ENCODE measurements around the gene TEX48.

Gene TEX48, protein sequence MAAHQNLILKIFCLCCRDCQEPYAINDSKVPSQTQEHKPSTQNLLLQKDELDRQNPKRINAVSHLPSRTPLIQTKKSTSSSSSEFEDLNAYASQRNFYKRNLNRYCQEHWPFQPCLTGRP

DNA sequence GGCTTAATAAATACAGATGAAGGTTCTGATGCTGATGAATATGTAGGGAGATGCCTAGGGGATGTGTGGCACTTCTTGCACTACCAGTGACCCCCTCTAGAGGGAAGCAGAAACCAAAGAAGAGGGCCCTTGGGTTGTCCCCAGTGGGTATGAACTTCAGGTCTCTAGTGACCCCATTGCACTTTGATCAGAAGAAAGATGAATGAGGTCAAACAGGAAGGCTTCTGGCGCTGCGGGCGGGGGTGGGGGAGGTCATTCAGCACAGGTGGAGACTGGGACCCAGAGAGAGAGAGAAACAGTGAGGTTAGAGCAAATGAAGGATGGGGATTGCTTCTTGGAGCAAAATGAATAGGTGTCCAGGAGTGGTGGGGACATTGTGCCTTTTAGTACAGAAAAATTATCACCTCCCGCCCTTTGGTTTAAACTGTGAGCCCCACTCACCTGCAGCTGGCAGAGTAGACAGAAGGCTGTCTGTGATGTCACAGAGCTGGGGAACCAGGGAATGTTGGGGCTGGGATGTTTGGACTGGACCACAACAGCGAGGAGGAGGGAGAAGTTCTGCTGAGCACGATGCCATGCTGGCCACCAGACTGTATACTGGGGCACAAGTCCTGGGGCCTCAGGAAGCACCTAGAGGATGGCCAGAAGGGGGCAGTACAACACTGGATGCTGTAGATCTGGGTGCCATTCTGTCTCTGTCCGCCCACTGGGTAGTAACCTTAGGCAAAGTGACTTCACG lies at the start of gene TEX48:
TSS of gene TEX48 (minus strand) at position 599 of the 739 bp plus-strand sequence. CDS start 10,469 bp downstream, outside the sequence.
- in situ Hi-C loops (cut with HindIII; ENCODE audit: low sequenced_read_pairs): no loop called here

DNA sequence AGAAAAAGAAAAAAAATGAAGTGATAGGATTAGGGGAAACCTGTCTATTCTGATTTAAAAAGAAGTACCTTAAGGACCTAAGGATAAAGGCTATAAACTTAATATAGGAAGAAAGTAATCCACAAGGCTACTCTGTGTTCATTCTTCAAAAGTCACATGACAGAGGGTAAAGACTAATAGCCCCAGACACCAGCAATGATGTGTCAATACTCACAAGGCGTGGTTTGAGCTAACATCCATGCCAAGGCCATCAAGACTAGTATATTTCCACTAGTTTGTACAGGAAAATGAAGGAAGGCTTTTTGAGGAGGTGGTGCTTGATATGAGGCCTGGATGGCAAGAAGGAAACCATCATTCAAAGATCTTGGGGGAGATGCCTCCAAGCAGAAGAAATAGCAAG lies 49.7 kb upstream of the TEX48 start:
- in situ Hi-C loops (cut with HindIII; ENCODE audit: low sequenced_read_pairs): no loop called here

DNA sequence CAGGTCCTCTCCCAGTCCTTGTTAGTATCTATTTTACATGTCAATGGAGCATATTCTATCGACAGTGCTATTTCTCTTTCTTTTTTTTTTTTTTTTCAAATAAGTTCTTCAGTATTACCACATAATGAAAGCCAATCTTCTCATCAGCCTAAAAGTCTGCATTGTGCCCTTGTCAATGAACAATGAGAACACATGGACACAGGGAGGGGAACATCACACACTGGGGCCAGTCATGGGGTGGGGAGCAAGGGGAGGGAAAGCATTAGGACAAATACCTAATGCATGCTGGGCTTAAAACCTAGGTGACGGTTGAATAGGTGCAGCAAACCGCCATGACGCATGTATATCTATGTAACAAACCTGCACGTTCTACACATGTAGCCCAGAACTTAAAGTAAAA lies 47.7 kb upstream of the TEX48 start:
- in situ Hi-C loops (cut with HindIII; ENCODE audit: low sequenced_read_pairs): no loop called here

DNA sequence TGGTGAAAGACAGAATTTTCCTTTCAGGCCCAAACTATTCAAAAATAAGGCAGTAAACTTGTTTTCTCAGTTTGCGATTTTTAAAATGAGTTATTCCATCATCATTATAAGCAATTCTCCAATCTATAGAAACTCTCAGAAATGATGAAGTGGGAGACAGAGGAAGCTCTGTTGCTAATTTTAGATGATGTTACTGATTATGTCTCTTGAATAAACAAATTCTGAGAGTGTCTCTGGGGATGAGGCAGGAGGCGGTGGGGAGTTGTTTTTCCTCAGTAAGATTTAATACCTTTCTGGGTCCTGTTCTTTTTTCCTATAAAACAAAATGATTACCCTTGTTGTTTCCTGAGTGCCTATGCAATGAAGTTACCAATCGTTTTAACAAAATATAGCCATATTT lies 43.9 kb upstream of the TEX48 start:
- in situ Hi-C loops (cut with HindIII; ENCODE audit: low sequenced_read_pairs): no loop called here

DNA sequence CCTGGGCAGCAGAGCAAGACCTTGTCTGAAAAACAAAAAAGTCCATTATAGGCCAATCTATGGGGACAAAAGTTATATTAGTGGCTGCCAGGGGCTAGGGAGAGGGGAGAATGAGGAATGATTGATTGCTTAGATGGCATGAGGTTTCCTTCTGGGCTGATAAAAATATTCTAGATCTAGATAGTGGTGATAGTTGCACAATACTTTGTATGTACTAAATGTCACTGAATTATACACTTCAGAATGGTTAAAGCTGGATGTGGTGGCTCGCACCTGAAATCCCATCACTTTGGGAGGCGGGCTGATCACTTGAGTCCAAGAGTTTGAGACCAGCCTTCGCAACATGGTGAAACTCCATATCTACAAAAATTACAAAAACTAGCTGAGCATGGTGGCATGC lies 42.8 kb upstream of the TEX48 start:
- in situ Hi-C loops (cut with HindIII; ENCODE audit: low sequenced_read_pairs): no loop called here

DNA sequence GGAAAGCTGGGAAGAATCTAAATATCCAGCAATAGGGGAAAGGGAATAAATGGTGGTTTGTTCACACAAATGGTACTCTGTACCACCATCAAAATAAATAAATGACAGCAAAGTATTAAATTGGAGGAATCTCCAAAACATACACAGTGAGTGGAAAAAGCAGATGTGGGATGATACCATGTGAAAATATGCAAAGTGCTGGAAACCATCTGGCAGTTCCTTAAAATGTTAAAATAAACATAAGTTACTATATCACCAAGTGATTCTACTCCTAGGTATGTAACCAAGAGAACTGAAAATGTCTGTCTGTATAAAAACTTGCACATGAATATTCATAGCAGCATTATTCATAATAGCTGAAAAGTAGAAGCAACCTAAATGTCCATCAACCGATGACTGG lies 41.9 kb upstream of the TEX48 start:
- in situ Hi-C loops (cut with HindIII; ENCODE audit: low sequenced_read_pairs): no loop called here

DNA sequence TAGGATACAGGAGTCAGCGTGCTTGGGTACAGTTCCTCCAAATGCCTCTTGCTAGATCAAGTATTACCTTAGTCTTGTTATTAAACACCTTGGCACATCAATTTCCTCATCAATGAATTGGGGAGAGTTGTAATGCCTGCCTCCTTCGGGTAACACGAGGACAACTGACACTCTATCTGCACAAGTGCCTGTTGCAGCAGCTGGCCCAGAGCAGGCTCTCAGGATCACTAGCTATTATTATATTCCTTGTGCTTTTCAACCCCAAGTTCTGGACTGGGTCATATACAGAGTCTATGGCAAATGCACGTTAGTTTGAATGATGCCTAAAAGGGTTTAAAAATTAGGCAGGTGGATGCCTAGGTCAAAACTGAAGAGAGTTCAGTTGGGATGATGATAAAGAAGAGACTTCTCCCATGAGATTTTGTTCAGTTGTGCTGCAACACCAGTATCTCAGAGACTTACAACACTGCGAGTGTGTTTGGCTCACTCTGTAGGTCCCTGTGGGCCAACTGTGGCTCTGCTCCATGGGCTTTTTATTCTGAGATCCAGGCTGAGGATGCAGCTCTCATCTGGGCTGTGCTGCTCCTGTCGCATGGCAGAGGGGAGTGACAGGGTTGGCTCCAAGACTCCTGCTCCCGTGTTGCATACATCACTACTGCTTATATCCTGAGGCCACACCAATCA lies 41.1 kb upstream of the TEX48 start:
- in situ Hi-C loops (cut with HindIII; ENCODE audit: low sequenced_read_pairs): no loop called here

DNA sequence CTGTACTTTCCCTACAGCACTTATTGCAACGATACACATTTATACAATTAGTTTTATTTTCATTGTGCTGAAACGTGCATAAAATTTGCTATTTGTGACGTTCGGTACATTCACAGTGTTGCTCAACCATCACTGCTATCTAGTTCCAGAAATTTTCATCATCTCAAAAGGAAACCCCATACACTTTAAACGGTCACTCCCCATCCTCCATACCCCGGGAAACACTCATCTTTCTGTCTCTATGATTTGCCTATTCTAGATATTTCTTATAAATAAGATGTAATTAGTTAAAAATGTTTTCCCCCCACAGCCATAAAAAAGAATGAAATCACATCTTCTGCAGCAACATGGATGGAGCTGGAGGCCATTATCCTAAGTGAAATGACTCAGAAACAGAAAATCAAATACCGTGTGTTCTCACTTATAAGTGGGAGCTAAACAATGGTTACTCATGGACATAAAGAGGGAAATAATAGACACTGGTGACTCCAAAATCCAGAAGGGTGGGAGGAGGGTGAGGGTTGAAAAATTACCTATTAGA lies 40.2 kb upstream of the TEX48 start:
- in situ Hi-C loops (cut with HindIII; ENCODE audit: low sequenced_read_pairs): no loop called here

DNA sequence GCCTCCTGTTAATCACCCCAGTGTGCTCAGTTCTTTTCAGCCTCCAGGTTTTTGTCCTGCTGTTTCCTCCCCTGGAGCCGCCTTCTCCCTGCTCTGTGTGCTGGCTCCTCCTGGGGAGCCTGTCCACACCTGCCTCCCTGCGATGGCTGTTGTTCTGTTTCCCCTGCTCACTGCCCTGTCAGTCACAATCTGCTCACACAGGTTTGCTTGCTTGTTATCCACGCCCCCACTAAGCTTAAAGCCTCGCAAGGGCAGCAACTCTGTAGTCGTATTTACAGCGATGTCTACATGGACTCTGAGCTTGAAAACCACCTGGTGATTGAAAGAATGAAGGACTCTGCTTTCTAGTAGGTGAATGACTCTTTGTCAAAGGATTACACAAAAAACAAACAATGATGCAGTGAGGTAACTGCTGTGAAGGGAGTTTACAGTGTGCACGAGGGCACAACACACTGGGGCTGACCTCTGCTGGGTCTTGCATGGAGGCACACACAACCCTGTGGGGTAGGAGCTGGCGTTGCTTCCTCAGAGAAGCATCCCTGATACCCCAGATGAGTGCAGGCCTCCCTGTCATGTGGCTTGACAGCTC lies 39.6 kb upstream of the TEX48 start:
- in situ Hi-C loops (cut with HindIII; ENCODE audit: low sequenced_read_pairs): no loop called here

DNA sequence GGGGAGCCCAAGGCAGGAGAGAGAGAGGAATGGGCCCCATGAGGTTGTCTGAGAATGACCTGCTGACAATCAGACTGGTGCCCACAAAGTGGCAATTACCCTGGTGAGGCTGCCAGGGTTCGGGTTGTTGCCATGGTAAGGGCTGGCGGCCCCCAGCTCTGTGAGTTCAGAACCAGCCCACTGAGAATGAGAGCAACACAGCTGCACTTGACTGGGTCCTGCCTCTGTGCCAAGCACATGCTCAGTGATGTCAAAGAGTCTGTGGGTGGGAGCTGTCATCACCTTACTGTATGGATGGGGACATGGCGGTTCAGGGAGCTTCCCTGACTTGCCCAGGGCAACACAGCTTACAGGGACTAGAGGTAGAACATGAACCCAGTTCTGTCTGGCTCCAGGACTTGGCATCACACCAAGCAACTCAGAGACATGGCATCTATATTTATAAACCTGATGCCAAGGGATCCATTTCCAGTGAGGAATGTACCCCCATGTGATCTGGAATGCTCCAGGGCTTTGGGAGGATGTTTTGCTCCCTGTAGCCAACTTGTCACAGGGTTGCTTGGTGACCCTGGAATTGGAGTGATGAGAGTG lies 38.2 kb upstream of the TEX48 start:
- in situ Hi-C loops (cut with HindIII; ENCODE audit: low sequenced_read_pairs): no loop called here

DNA sequence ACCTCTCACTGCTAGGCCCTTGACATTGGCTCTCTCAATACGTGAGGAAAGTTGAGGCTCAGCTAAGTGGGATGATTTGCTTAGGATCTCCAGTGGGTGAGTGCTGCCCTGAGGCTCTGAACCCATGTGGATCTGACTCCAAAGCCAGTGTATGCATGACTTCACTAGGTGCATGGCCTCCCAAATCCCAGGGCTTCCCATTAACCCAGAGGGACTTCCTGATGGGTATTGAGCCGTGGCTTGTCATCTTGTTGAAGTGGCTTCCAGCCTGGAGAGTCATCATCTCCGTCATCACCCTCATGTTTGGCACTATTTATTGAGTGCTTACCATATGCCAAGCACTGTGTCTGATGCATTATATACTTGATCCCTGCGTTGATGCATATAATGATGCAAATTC lies 37.3 kb upstream of the TEX48 start:
- in situ Hi-C loops (cut with HindIII; ENCODE audit: low sequenced_read_pairs): no loop called here

DNA sequence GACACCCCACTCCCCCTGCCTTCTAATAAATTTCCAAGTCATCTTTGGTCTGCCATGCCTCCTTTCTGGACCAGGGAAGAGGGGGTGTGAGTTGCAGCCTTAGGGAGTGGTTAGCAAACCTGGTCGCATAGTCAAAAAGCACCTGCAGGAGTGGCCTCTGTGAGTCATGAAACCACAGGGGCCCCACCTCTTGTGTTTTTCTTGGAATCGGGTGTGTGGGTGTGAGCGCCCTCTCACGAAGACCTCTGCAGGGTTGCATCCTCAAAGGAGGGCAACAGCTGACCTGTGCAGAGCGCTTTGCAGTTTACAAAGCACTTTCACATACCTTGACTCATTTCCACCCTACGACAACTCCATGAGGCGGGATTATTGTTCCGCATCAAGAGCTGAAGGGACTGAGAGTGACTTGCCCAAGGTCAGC lies 36.8 kb upstream of the TEX48 start:
- in situ Hi-C loops (cut with HindIII; ENCODE audit: low sequenced_read_pairs): no loop called here

DNA sequence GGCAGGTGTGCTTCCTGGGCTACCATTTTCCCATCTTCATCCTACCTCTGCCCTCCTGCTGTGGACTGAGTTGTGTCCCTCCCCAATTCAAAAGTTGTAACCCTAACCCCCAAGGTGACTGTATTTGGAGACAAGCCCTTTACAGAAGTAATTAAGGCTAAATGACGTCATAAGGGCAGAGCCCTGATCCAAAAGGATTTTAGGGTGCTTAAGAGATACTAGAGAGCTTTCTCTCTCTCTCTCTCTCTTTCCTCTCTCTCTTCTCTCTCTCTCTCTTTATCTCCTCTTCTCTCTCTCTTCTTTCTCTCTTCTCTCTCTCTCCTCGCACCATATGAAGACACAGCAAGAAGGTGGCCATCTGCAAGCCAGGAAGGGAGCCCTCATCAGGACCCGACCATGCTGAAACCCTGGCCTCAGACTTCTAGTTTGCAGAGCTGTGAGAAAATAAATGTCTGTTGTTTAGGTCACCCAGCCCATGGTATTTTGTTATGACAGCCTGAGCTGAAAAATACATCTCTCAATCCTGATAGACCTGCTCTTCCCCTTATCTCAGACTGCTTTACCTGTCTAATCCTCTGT lies 36.0 kb upstream of the TEX48 start:
- in situ Hi-C loops (cut with HindIII; ENCODE audit: low sequenced_read_pairs): no loop called here

DNA sequence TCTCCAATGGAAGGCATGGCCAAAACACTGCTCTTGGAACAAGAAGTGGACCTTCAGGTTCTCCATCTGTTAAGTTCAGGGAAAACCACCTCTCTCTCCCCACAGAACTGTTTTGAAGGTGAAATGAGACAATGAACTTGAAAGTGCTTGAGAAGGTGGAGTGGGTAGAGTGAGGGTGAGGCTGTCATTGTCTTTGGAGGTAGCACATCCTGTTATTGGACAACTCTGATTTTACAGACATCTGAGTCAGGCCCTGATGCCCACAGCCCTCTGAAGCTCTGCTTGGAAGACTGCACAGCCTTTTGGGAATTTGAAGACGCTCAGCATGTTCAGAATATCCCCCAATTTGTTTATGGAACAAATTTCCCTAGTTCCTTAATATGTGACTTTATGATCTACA lies 27.6 kb upstream of the TEX48 start:
- in situ Hi-C loops (cut with HindIII; ENCODE audit: low sequenced_read_pairs): no loop called here

DNA sequence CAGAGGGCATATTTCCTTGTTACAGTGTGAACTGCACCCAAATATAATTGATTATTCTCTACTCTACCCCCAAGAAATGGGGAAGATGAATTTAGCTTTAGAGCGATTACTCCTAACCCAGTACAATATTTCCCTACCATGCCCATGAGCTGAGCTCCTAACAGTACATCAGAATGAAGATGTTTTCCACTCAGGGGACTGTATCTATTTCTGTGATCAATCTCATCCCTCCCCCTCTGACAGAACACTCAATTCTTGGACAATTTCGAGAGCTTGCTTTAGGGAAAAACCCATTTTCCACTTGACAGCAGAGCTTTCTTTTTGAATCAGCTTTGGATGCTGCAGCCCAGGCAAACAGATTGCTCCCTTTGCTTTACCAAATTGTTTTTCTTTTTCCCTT lies 24.7 kb upstream of the TEX48 start:
- in situ Hi-C loops (cut with HindIII; ENCODE audit: low sequenced_read_pairs): no loop called here

DNA sequence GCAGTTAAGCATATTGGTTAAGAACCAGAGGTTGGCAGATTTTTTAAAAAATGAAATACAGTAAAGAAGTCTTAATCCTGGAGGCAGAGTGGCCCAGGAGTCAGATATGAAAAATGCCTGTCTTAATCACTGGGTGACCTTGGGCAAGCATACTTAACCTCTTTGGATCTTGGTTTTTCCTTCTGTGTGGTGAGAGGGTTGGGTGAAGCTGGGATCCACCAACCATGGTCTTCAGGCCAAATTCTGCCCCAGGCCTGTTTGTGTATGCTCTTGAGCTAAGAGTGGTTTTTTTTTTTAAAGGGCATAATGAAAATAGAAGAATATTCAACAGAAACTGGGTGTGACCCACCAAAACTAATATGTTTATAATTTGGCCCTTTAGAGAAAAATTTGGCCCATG lies 20.0 kb upstream of the TEX48 start:
- in situ Hi-C loops (cut with HindIII; ENCODE audit: low sequenced_read_pairs): no loop called here

DNA sequence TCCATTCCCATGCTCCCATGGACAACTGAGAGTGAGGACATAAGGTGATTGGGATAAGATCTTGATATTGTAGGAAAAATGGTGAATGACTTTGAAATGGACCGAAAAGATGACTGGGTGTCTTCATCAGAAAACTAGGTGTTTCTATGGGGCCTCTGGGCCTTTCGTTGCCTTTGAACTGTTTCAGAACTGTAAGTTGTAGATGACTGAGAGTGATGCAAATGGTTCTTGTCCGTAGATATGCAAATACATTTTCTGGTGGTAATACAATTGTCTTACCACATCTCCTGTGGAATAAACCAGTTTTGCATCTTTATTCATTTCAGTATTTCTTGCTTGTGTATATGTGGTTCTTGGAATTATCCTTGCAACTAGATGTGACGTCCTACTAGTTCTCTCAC lies 16.0 kb upstream of the TEX48 start:
- in situ Hi-C loops (cut with HindIII; ENCODE audit: low sequenced_read_pairs): no loop called here

DNA sequence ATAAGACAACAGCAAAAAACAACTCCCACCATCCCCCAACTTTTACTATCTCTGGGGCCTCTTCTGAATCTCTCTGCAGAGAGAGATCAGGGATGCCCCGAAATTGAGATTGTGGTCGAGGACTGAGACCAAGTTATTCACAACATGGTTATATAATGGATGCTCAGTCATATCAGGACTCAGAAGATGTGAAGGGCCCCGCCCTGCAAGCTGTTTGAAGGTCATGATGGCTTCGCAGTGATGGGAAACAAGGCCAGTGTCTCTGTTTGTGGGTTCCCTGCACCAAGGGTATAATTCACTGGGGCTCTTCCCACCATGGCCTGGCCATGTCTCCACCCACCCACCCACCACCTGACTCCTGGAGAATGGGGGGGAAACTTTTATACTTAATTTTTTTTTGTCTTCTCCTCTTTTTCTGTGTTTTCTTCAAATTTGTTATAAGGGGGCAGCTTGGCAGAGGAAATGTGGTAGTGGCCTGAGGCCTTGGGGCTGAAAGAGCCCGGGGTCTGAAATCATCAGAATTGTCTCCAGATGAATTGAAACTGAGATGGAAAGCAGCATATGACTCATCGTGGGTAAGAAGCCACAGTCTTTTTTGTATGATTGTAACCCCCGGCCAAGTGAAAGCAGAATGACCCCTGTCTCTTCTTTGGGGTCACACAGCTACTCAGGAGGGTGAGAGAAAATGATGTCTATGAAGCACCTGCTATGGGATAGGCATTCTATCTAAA lies 15.0 kb upstream of the TEX48 start:
- in situ Hi-C loops (cut with HindIII; ENCODE audit: low sequenced_read_pairs): no loop called here

DNA sequence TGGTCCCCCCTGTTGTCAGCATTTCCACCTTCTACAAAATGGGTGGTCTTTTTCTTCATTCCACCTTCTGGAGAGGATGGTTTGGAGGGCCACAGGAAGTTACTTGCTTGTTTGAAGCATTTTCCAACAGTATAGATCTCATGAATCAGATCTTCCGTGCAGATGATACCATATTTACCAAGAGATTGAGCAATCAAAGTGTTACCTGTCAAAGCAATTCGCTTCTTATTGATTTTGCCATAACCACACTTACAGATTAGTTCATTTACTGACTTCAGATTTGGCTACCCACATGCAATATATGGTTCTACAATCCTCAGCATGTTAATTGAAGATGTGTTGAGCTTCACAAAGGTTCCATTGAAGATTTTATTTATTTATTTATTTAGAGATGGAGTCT lies 14.0 kb upstream of the TEX48 start:
- in situ Hi-C loops (cut with HindIII; ENCODE audit: low sequenced_read_pairs): no loop called here

DNA sequence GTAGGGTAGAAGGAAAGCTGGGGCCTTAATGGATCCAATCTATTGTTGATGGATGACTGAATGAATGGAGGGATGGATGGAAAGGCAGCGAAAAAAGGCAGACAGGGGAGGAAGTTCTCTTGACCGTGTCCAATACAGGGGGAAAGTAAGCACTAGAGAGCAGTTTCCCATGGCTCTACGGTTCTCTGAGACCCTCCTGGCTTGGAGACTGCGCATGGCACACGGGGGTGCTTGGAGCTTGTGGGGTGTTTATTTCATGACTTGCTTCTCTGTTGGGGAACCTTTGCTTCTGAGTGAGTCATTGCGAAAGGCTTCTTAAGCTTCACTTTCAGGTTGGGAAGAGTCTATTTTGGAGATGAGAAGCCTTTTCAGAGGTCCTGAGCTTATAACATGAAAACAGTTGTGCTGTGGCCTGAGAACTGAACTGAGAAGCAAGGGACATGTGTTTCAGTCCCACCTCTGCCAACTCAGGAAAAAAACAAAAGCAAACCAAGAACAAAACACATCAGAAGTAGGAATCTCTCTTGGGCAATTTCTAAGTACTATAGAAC lies 12.8 kb upstream of the TEX48 start:
- in situ Hi-C loops (cut with HindIII; ENCODE audit: low sequenced_read_pairs): no loop called here

All from DLD1 (cell line).